BJ (cell line): ENCODE results near the gene NACC1. TPM values are rescaled to one million over a fixed set of nuclear protein-coding genes. Genes with fewer than 3 reads are reported as not detected.
A peak's percentile ranks its signal among the peaks of the same experiment; 100 is the strongest.

Experiments used
- CTCF ChIA-PET: fragments of 350-600 bp; formaldehyde crosslinking; extraction: SDS; loops from one replicate; lab custom pipeline; 2021; ENCODE audit warnings: antibody characterized with exemption, inconsistent platforms; lab: Yijun Ruan, JAX
- POLR2A ChIA-PET: fragments of 300-600 bp; sonication (Branson Sonifier 250); formaldehyde crosslinking; extraction: SDS; loops from one replicate; lab custom pipeline; 2021; ENCODE audit warnings: antibody characterized with exemption; lab: Charles Lee
- DNase-seq: peaks from one replicate; pipeline ENCODE4 v3.0.0-alpha.2; 2011; ENCODE audit warnings: low read depth
- H3K27me3 ChIP-seq: 2 replicates; pipeline ENCODE4 v1.6.0; 2011; ENCODE audit warnings: low read length; ENCODE audit not compliant: control insufficient read depth, insufficient read depth
- H3K36me3 ChIP-seq: 2 replicates; pipeline ENCODE4 v1.5.1; 2011; ENCODE audit warnings: low read length; ENCODE audit not compliant: control insufficient read depth, insufficient read depth
- H3K4me3 ChIP-seq: 2 replicates; pipeline ENCODE4 v1.5.1; 2011; ENCODE audit warnings: low read depth, mild to moderate bottlenecking, control low read depth, low read length
- polyA plus RNA-seq: library from polyadenylated mRNA; depleted of rRNA; stranded (reverse); fragments of >200 nt; gene quantifications from 2 replicates; pipeline ENCODE4 v1.2.3, GENCODE V29; 2011
- TF ChIP-seq, protein P1 (sequence below): IDR thresholded peaks from 2 replicates; pipeline ENCODE4 v1.5.1; 2011; ENCODE audit warnings: low read depth, mild to moderate bottlenecking, control low read depth, inconsistent platforms, low read length, moderate library complexity; ENCODE audit not compliant: insufficient read depth

The NACC1 gene
- polyA plus RNA-seq, 1 experiment = 98.7 TPM

DNA sequence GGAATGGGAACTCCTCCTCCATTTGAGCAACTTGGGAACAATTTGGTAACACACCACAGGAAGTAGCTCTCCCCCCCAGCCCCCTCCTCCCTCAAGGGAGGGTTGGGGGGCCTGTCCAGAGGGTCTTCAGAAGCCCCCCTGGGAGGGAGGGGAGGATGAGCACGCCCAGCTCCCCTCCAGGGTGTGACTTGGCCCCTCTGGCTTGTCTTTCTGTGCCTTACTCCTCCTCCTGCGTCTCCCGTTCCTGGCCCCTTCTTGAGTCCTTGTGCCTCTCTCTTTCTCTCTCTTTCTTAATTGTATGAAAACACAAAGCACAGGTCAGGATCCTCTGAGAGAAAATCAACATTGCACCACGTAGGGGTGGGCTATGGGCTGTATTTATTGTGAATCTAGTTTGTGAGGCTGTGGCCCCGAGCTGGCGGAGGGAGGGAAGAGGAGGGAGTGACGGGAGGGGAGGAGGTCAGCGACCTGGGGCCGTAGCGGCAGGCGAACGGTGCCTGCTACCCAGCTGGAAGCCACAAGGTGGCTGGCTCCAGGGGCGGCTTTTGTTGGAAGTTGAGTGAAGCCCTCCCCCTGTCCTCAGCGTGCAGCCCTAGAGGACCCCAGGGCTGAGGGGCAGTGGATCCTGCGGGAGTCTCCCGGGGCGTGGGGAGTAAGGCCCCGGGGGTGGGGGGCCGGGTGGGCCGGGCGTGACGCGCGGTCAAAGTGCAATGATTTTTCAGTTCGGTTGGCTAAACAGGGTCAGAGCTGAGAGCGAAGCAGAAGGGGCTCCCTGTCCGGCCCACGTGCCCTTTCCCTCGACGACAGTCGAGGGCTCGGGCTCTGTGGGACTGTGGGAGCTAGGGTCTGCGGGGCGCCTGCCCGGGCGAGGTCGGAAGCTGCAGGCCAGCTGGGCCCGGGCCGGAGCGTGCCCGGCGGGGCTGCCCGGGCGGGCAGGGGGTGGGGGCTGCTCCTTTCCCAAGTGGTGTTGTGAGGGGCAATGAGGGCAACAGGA, 21.8 kb upstream of the NACC1 start:
- Histone ChIP-seq H3K27me3 (no peaks in the 10 kb centered on the region), H3K36me3 (peaks cover 10% of the 10 kb centered on the region), H3K4me3 (no peak overlapping the region)
- CTCF ChIA-PET = interaction anchor here (1.9 to 8.2 kb wide), 6 partner anchors 9 to 131 kb away, joined by 7 to 139 read pairs (median 80); no protein-coding TSS in a partner anchor
- TF ChIP-seq, protein P1, sequence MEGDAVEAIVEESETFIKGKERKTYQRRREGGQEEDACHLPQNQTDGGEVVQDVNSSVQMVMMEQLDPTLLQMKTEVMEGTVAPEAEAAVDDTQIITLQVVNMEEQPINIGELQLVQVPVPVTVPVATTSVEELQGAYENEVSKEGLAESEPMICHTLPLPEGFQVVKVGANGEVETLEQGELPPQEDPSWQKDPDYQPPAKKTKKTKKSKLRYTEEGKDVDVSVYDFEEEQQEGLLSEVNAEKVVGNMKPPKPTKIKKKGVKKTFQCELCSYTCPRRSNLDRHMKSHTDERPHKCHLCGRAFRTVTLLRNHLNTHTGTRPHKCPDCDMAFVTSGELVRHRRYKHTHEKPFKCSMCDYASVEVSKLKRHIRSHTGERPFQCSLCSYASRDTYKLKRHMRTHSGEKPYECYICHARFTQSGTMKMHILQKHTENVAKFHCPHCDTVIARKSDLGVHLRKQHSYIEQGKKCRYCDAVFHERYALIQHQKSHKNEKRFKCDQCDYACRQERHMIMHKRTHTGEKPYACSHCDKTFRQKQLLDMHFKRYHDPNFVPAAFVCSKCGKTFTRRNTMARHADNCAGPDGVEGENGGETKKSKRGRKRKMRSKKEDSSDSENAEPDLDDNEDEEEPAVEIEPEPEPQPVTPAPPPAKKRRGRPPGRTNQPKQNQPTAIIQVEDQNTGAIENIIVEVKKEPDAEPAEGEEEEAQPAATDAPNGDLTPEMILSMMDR = no peak
- no peak for DNase-seq
- POLR2A ChIA-PET = no interaction called here

DNA sequence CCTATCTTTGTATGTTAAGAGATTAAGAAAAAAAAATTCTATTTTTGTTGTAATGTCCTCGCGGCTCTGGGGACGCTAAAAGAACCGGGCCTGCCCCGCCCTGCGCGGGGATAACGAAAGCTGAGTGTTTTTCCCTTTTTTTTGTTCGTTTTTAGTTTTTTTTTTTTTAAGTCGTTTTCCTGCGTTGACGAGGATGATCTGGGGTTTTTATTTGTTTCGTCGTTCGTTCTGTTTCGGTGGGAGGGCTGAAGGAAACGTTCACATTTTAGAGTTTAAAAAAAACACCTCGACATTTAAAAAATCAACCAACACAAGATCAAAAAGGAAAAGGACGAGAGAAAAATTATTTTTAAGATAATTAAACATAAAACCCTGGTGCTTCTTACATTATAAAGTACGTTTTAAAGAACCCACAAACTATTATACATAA, 21.0 kb upstream of the NACC1 start:
- ChIA-PET POLR2A (no interaction called here), CTCF (interaction anchor here (8.1 kb wide), 1 partner anchor 67 kb away, joined by 95 read pairs; no protein-coding TSS in a partner anchor)
- DNase-seq = no peak
- peaks cover 9% of the 10 kb centered on the region for H3K36me3 ChIP-seq
- TF ChIP-seq, protein P1 = no peak
- H3K27me3 ChIP-seq = no peaks in the 10 kb centered on the region
- no peak overlapping the region for H3K4me3 ChIP-seq

- H3K27me3 ChIP-seq = no peaks in the 10 kb centered on the region
- H3K36me3 ChIP-seq = peaks cover 9% of the 10 kb centered on the region
- TF ChIP-seq, protein P1 = no peak
- ChIA-PET POLR2A (no interaction called here), CTCF (no interaction called here)
- DNase-seq = no peak
- no peak overlapping the region for H3K4me3 ChIP-seq
These were observed 20.4 kb upstream of the NACC1 start for GRCh38 chr19:13097463-13098258.

GRCh38 chr19:13098277-13099072, 19.6 kb upstream of the NACC1 start:
- TF ChIP-seq, protein P1 = no peak
- POLR2A ChIA-PET = no interaction called here
- H3K4me3 ChIP-seq = peak overlapping the region; percentile 14; the same call in 1 of the 2 replicates
- CTCF ChIA-PET = no interaction called here
- DNase-seq = no peak
- H3K27me3 ChIP-seq = no peaks in the 10 kb centered on the region
- H3K36me3 ChIP-seq = peaks cover 9% of the 10 kb centered on the region
